ENCODE data around the gene CTDSP2. TPM values are rescaled to one million over a fixed set of nuclear protein-coding genes. Genes with fewer than 3 reads are reported as not detected.

Gene CTDSP2
- total RNA-seq, 4 donors from 2014 or later: 151 to 190 (median 170) TPM

DNA sequence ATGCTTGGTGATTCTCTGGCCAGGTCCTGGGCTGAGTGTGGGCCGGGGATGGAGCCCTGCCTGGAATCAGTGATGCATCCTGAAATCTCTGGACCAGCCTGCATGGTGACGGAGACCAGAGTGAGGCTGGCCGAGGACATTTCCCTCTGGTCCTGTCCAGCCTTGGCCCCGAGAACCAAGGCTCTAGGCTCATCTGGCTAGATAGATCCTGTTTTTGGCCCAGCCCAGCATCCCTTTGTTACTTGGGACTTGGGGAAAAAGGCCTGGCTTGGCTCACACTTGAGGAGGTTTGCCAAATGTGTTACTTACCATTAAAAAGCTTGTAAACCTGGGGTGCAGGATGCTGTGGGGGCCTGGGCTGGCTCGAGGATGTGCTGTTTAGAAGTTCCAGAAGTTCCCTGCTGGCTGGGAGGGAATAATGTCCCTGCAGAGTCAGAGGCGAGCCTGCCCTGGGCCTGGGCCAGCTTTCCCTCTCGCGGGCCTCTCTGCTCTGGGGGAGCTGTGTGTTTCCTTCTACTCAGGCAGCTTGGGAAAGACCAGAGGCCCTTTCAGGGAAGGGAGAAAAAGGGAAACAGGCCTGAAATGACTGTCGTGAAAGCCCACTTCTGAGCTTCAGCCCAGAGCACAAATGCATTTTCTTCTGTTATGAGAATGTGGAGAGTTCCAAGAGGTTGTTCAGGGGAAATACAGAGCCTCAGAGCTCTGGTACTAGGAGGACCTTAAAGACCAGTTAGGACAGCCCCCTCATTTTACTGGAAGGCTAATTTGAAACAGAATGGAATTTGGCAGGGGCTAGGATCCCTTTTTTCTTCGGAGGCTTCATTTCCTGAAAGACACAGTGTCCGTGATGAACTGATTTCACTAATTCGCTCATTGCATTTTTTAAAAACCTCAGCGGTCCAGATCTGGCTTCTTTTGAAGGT lies 47.2 kb upstream of the CTDSP2 start:
- ATAC-seq: peak; percentile 84
- Histone ChIP-seq H3K9me3 (no peaks in the 10 kb centered on the region), H3K27me3 (no peaks in the 10 kb centered on the region), H3K4me1 (peaks cover 27 to 97% (median 80%) of the 10 kb centered on the region in 3 donors), H3K4me3 (peak overlapping the region in 1 of 2 donors; percentile 7), H3K36me3 (no peaks in the 10 kb centered on the region), H3K27ac (peak overlapping the region; percentile 90 to 97 (median 96))
- TF ChIP-seq POLR2A (IDR thresholded peaks at IDR 0.05) (no peak), EP300 (IDR thresholded peaks at IDR 0.05) (no peak), POLR2AphosphoS5 (IDR thresholded peaks at IDR 0.05) (peak; percentile 55)
- TF ChIP-seq, protein P1, sequence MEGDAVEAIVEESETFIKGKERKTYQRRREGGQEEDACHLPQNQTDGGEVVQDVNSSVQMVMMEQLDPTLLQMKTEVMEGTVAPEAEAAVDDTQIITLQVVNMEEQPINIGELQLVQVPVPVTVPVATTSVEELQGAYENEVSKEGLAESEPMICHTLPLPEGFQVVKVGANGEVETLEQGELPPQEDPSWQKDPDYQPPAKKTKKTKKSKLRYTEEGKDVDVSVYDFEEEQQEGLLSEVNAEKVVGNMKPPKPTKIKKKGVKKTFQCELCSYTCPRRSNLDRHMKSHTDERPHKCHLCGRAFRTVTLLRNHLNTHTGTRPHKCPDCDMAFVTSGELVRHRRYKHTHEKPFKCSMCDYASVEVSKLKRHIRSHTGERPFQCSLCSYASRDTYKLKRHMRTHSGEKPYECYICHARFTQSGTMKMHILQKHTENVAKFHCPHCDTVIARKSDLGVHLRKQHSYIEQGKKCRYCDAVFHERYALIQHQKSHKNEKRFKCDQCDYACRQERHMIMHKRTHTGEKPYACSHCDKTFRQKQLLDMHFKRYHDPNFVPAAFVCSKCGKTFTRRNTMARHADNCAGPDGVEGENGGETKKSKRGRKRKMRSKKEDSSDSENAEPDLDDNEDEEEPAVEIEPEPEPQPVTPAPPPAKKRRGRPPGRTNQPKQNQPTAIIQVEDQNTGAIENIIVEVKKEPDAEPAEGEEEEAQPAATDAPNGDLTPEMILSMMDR (IDR thresholded peaks at IDR 0.05): peak in 3 of 4 experiments; percentile 23 to 54 (median 44)
- WGBS, 2 donors (ENCODE audit: low coverage in 1 of 2): 0 to 6% methylated on average over 6 to 8 of the region's 13 CpGs

DNA sequence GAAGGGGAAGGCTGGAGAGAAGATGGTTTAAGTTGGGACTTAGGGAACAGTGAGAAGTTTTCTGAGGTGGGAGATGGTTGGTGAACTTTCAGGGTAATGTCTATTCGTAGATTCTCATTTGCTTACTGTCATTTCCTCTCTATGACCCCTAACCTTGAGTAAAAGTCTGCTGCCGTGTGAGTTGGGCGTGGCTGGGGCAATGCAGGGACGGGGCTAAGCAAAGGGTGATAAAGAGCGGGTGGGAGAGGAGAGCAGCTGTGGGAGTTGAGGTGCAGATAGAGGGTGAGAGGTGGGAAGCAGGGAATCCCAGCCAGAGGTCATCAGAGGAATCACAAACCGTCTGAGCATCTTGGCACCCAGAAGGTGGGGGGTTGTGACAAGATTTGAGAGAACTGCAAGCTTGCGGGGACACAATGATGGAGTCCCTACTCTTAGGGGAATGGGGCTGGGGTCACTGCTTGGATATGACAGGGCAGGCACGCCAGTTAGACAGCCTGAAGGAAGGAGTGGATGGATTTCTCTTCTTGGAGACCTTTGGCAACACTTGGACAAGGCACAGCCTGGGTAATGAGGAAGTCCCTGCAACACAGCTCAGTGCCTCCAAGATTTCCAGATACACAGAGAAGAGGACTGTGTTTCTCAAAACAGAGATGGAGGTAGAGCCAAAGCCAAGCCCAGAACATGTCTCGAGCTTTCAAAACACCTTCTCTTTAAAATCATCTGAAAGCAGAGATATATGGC lies 45.9 kb upstream of the CTDSP2 start:
- ATAC-seq: no peak
- H3K27me3 ChIP-seq: no peaks in the 10 kb centered on the region
- H3K9me3 ChIP-seq: no peaks in the 10 kb centered on the region
- TF ChIP-seq EP300 (IDR thresholded peaks at IDR 0.05) (no peak), POLR2AphosphoS5 (IDR thresholded peaks at IDR 0.05) (no peak), POLR2A (IDR thresholded peaks at IDR 0.05) (no peak)
- TF ChIP-seq, protein P1 (IDR thresholded peaks at IDR 0.05): no peak
- no peaks in the 10 kb centered on the region for H3K36me3 ChIP-seq
- H3K4me3 ChIP-seq: no peak overlapping the region
- peaks cover 24 to 97% (median 78%) of the 10 kb centered on the region in 3 donors for H3K4me1 ChIP-seq
- H3K27ac ChIP-seq: peak overlapping the region; percentile 90 to 97 (median 96)
- 81 to 83% methylated on average over 6 to 9 of the region's 9 CpGs for WGBS, 2 donors (ENCODE audit: low coverage in 1 of 2)

DNA sequence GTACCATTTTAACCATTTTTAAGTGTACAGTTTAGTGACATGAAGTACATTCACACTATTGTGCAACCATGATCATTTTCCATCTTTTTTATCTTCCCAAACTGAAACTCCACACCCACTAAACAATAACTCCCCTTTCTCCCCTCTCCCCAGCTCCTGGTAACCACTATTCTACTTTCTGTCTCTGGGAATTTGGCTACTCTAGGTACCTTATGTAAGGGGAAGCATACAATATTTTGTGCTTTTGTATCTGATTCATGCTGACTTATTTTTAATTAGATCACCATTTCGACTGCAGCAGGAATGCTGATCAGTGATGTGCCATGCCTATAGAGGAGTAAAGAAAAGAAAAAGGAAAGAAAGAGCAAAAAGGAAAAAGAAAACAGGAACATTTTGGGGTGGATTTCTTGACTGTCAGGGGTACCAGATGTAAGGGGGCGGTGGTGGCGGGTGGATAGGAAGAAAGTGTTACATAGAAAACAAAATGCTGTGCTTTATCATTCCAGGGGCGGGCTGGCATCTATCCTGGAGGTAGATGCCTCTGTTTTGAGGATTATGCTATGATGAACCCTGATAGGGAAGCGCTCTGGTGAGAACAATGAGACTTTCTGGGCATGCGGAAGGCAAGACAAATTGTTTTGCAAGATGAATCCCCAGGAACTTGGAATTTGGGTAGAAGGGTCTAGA lies 45.2 kb upstream of the CTDSP2 start:
- Histone ChIP-seq H3K4me1 (peaks cover 22 to 98% (median 76%) of the 10 kb centered on the region in 3 donors), H3K4me3 (no peak overlapping the region), H3K36me3 (no peaks in the 10 kb centered on the region), H3K27ac (peak overlapping the region in 3 of 4 donors; percentile 95 to 97 (median 96)), H3K27me3 (no peaks in the 10 kb centered on the region), H3K9me3 (no peaks in the 10 kb centered on the region)
- TF ChIP-seq EP300 (IDR thresholded peaks at IDR 0.05) (no peak), POLR2A (IDR thresholded peaks at IDR 0.05) (no peak)
- WGBS, 2 donors (ENCODE audit: low coverage in 1 of 2): 85 to 90% methylated on average over 5 to 6 of the region's 6 CpGs
- no peak for ATAC-seq

DNA sequence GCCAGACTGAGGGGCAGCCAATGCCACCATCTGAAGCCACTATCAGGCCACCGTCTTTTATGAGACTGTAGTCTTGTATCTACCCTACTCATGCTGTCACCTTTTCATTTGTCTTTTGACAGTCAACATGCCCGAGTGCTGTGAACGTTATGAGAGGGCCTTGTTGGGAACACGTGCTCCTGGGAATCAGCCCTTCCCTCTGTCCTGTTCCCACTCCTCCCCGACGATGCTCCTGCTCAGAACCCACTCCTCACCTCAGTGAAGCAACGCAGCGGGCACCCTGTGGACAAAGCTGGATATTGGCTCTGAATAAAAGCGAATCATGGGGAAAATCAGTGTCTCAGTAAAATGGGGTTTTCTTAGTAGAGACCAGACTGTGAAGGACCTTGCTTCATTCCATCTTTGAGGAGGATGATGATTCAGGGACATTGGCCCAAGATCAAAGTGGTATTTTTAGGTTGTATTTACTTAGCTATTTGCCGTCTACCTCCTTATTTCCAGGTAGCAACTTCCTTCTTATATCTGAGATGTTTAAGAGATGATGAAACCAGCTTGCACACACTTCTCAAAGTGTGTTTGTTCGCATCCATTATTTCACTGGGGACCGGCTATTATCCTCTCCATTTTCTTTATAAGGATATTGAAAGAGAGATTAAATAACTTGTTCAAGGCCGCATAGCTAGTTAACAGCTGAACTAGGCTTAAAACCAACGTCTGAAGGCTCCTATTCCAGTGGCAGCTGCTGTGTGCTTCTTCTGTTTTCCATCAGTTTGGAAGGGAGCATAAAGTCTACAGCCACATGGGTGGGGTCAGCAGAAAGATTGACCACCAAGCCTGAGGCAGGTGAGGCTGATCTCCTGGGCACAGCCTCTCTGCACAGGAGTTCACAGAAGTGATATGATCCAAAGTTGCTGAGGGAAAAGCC lies 43.9 kb upstream of the CTDSP2 start:
- Histone ChIP-seq H3K27me3 (no peaks in the 10 kb centered on the region), H3K36me3 (no peaks in the 10 kb centered on the region), H3K4me3 (no peak overlapping the region), H3K27ac (peak overlapping the region; percentile 45 to 97 (median 96)), H3K4me1 (peaks cover 16 to 97% (median 71%) of the 10 kb centered on the region in 3 donors), H3K9me3 (no peaks in the 10 kb centered on the region)
- no peak for ATAC-seq
- no peak for TF ChIP-seq EP300 (IDR thresholded peaks at IDR 0.05)
- TF ChIP-seq POLR2AphosphoS5 (IDR thresholded peaks at IDR 0.05): peak; percentile 54
- 31 to 39% methylated on average over 3 to 8 of the region's 14 CpGs for WGBS, 2 donors (ENCODE audit: low coverage in 1 of 2)

DNA sequence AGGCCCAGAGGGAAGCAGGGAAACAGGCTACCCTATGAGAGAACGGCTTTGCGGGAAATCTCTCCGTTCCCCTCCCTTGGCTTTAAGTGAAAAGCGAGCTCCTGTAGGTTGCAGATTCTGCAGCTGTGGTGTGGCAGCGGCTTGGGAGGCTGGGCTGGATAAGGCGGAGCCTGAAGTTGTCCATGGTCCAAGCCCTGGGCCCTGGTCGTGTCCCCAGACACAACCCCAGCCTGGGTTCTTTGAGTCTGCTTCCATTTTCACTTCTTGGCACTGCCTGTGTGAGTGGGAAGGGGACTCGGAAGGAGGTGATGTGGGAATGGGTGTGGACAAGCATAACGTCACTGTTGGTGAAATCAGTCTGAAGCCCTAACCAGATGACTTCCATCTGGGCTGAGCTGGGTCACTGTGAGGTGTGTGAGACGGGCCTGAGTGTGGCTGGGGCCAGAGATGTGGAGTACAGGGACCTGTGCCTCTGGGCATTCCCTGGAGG lies 43.0 kb upstream of the CTDSP2 start:
- peak; percentile 75 for ATAC-seq
- H3K4me1 ChIP-seq: peaks cover 10 to 88% (median 62%) of the 10 kb centered on the region in 3 donors

More for the DNA sequence above, 43.0 kb upstream of the CTDSP2 start:
- TF ChIP-seq POLR2AphosphoS5 (IDR thresholded peaks at IDR 0.05) (peak; percentile 97), EP300 (IDR thresholded peaks at IDR 0.05) (no peak), POLR2A (IDR thresholded peaks at IDR 0.05) (peak in 1 of 2 donors; percentile 12)
- TF ChIP-seq, protein P1 (IDR thresholded peaks at IDR 0.05): no peak
- Histone ChIP-seq H3K27ac (peak overlapping the region; percentile 45 to 97 (median 96)), H3K4me3 (peak overlapping the region in 1 of 2 donors; percentile 24), H3K36me3 (no peaks in the 10 kb centered on the region), H3K27me3 (no peaks in the 10 kb centered on the region), H3K9me3 (peaks cover 0 to 4% (median 0%) of the 10 kb centered on the region in 3 donors)
- WGBS, 2 donors (ENCODE audit: low coverage in 1 of 2): 2 to 22% methylated on average over 3 to 6 of the region's 10 CpGs

Data from gastroesophageal sphincter (tissue), 4 donors.